Measurements from ENCODE around the gene CCDC88A.

DNA sequence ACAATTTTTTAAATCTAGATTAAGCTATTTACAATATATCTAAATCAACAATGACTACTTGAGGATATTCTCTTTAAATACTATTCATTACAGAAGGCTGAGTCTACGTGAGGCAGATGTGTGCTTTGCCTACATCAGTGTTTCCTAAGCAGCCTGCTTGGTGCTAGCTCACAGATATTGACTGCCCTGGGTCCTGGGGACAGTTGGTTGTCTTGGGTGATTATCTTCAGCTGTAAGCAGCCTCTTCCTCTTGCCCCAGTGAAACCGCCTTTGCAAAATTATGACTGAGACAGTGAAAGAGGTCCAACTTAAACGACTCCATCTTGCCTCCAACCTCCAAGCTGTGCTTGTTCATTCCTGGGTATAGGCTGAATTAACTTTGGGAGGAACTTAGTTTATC, 39.6 kb upstream of the CCDC88A start:
- TF ChIP-seq, protein P1, sequence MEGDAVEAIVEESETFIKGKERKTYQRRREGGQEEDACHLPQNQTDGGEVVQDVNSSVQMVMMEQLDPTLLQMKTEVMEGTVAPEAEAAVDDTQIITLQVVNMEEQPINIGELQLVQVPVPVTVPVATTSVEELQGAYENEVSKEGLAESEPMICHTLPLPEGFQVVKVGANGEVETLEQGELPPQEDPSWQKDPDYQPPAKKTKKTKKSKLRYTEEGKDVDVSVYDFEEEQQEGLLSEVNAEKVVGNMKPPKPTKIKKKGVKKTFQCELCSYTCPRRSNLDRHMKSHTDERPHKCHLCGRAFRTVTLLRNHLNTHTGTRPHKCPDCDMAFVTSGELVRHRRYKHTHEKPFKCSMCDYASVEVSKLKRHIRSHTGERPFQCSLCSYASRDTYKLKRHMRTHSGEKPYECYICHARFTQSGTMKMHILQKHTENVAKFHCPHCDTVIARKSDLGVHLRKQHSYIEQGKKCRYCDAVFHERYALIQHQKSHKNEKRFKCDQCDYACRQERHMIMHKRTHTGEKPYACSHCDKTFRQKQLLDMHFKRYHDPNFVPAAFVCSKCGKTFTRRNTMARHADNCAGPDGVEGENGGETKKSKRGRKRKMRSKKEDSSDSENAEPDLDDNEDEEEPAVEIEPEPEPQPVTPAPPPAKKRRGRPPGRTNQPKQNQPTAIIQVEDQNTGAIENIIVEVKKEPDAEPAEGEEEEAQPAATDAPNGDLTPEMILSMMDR (conservative IDR thresholded peaks at IDR 0.05; ENCODE audit: low read length): no peak
- TF ChIP-seq EZH2phosphoT487 (IDR thresholded peaks at IDR 0.05; ENCODE audit: borderline replicate concordance, low read depth, low read length): no peak
